PFSK-1 (cell line): ENCODE results near the gene CYB561D2.

ENCODE experiments used
- FOXP2 ChIP-seq: optimal IDR thresholded peaks from 2 replicates; pipeline ENCODE3; 2011; ENCODE audit warnings: borderline replicate concordance, control low read depth, inconsistent platforms; ENCODE audit not compliant: insufficient read depth; ENCODE audit errors: extremely low read length, extremely low read depth
- POLR2AphosphoS5 ChIP-seq: IDR thresholded peaks from 2 replicates; pipeline ENCODE4 v1.6.1; 2012; ENCODE audit warnings: low read depth, mild to moderate bottlenecking, control low read depth, low read length, moderate library complexity
- SIN3A ChIP-seq: IDR thresholded peaks from 2 replicates; pipeline ENCODE4 v1.6.1; 2012; ENCODE audit warnings: mild to moderate bottlenecking, low read length, moderate library complexity, borderline replicate concordance; ENCODE audit not compliant: insufficient read depth

DNA sequence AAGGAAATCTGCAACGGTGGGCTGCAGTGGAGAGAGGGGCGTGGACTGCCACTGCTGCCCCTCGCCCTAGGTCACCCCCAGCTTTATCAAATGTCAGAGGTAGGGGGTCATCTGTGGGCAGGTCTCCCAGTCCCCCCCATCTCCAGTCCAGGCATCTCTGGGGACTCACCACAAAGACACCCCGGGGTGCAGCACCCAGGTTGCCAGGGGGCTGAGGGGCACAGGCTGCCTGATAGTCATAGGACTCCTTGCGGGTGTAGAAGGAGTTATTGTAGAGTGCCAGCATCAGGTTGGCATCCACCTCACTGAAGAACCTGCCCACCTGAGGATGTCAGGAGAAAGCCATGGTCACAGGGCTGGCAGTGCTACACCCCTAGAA lies 15.2 kb downstream of the CYB561D2 start:
- no peak for TF ChIP-seq POLR2AphosphoS5
- no peak for TF ChIP-seq SIN3A
- no peak for TF ChIP-seq FOXP2
